K562 (cell line): ENCODE results near the gene ELAC1. TPM values are rescaled to one million over a fixed set of nuclear protein-coding genes. Genes with fewer than 3 reads are reported as not detected.

Source experiments
- ATAC-seq: fragments of 200-7000 bp; cut with Tn5 transposase; 3 replicates; pipeline ENCODE4 v1.9.1; 2020; ENCODE audit warnings: moderate library complexity
- BruUV-seq: library from RNA; stranded (reverse); fragments of 400-500 nt; replicated peaks from 2 replicates; lab custom pipeline; 2021; lab: Mats Ljungman, UMichigan
- CTCF ChIA-PET: fragments of 300-600 bp; formaldehyde crosslinking; extraction: SDS; loops from one replicate; lab custom pipeline; 2021; ENCODE audit warnings: low intra/inter-chr PET ratio; lab: Yijun Ruan, JAX
- POLR2A ChIA-PET: fragments of 300-600, 350-650 bp; sonication (Branson Sonifier 250); formaldehyde crosslinking; extraction: SDS; loops from one replicate; lab custom pipeline; 2021; ENCODE audit warnings: antibody characterized with exemption, inconsistent platforms; lab: Yijun Ruan, JAX
- DNase-seq, 4 experiments: peaks; one replicate each; pipeline versions ENCODE4 v3.0.0 to v3.0.0-alpha.2; 2011 to 2018; ENCODE audit warnings: low spot score in 3 of 4, mixed read lengths in 3 of 4; ENCODE audit errors: extremely low read depth in 1 of 4
- FAIRE-seq: peaks from 2 replicates; lab custom pipeline; 2011; peaks lifted over from hg19 to GRCh38; lab: Jason Lieb, UNC
- H2AFZ ChIP-seq: 2 replicates; pipeline ENCODE4 v1.6.0; 2011; ENCODE audit warnings: low read depth, low read length, control low read depth, inconsistent platforms
- H3K27ac ChIP-seq: fragments of 200-600 bp; 3 replicates; pipeline ENCODE4 v1.8.0; 2011; ENCODE audit warnings: low read depth, mild to moderate bottlenecking, control low read depth, inconsistent platforms, low read length, moderate library complexity, mixed read lengths; ENCODE audit errors: extremely low read depth
- H3K27me3 ChIP-seq, 2 experiments: fragments of 300-600 bp in 1 of 2; 2 replicates in 1 of 2; 3 replicates in 1 of 2; pipeline versions ENCODE4 v1.6.0 to v1.8.0; 2011; ENCODE audit warnings: inconsistent platforms in 2 of 2, low read length in 2 of 2, mild to moderate bottlenecking in 1 of 2, mixed read lengths in 1 of 2, moderate library complexity in 1 of 2; ENCODE audit not compliant: control insufficient read depth in 2 of 2, insufficient read depth in 2 of 2
- H3K36me3 ChIP-seq: fragments of 300-600 bp; 3 replicates; pipeline ENCODE4 v1.8.0; 2011; ENCODE audit warnings: mild to moderate bottlenecking, low read length, inconsistent platforms; ENCODE audit not compliant: control insufficient read depth, insufficient read depth
- H3K4me1 ChIP-seq, 2 experiments: fragments of 200-600 bp in 1 of 2; replicated peaks in 1 of 2; 2 replicates in 1 of 2; 3 replicates in 1 of 2; pipeline versions ENCODE4 v1.5.1 to v1.8.0; 2011; ENCODE audit warnings: inconsistent platforms in 2 of 2, low read length in 2 of 2, mild to moderate bottlenecking in 1 of 2, mixed read lengths in 1 of 2, moderate library complexity in 1 of 2; ENCODE audit not compliant: control insufficient read depth in 2 of 2, insufficient read depth in 2 of 2
- H3K4me2 ChIP-seq: 2 replicates; pipeline ENCODE4 v1.6.1; 2011; ENCODE audit warnings: low read length, control low read depth, inconsistent platforms, mixed read lengths; ENCODE audit not compliant: insufficient read depth
- H3K4me3 ChIP-seq: fragments of 200-600 bp; sonication (generic), shearing (Covaris generic); 2 replicates; pipeline ENCODE4 v1.5.1; 2016; ENCODE audit warnings: control low read depth, inconsistent platforms
- H3K79me2 ChIP-seq: fragments of 200-600 bp; 3 replicates; pipeline ENCODE4 v1.8.0; 2011; ENCODE audit warnings: low read length, inconsistent platforms; ENCODE audit not compliant: control insufficient read depth, insufficient read depth
- H3K9ac ChIP-seq, 2 experiments: 2 replicates each; pipeline versions ENCODE4 v1.6.0 to v1.6.1; 2011; ENCODE audit warnings: low read depth in 2 of 2, low read length in 2 of 2, control low read depth in 1 of 2, inconsistent platforms in 1 of 2, mild to moderate bottlenecking in 1 of 2, mixed read lengths in 1 of 2; ENCODE audit not compliant: insufficient read depth in 1 of 2
- H3K9me1 ChIP-seq: one replicate; pipeline ENCODE4 v1.6.0; 2011; ENCODE audit warnings: inconsistent platforms, mild to moderate bottlenecking, low read length, moderate library complexity; ENCODE audit not compliant: control insufficient read depth, insufficient read depth
- H3K9me3 ChIP-seq: replicated peaks from 2 replicates; pipeline ENCODE4 v1.5.1; 2011; ENCODE audit warnings: low read depth, low read length, inconsistent platforms; ENCODE audit not compliant: control insufficient read depth, insufficient read depth
- H4K20me1 ChIP-seq: replicated peaks from 2 replicates; pipeline ENCODE4 v1.6.1; 2011; ENCODE audit warnings: low read length, inconsistent platforms, mixed read lengths; ENCODE audit not compliant: control insufficient read depth, insufficient read depth
- BDP1 ChIP-seq: IDR thresholded peaks from 3 replicates; pipeline ENCODE4 v1.6.1; 2011; ENCODE audit not compliant: insufficient read length, insufficient read depth
- GATA2 ChIP-seq: sonication (generic); formaldehyde crosslinking; IDR thresholded peaks from 2 replicates; pipeline ENCODE4 v1.4.0; 2020; ENCODE audit warnings: mild to moderate bottlenecking, missing genetic modification reagents
- RBM25 ChIP-seq: fragments of 200-400 bp; formaldehyde crosslinking; IDR thresholded peaks from 2 replicates; pipeline ENCODE4 v1.6.1; 2018; ENCODE audit warnings: low read length, low read depth, moderate library complexity; ENCODE audit not compliant: severe bottlenecking
- ZNF232 ChIP-seq: sonication (generic); formaldehyde crosslinking; IDR thresholded peaks from 2 replicates; pipeline ENCODE4 v1.8.0; 2022; ENCODE audit warnings: mild to moderate bottlenecking, missing genetic modification reagents
- ZNF41 ChIP-seq: fragments of 250-450 bp; sonication (Bioruptor Pico); conservative IDR thresholded peaks from 2 replicates; pipeline ENCODE4 v1.4.0; 2020; ENCODE audit warnings: mild to moderate bottlenecking
- WGBS: fragments of 100-300 bp; shearing (Covaris generic); methylation state at CpG from one replicate; pipeline ENCODE4 v1.1.6; 2016; ENCODE audit warnings: low coverage, mixed read lengths; ENCODE audit not compliant: insufficient coverage; ENCODE audit errors: missing lambda C conversion rate; 5-methylcytosine and 5-hydroxymethylcytosine counted together
- in situ Hi-C: fragments of 300-500 bp; cut with MboI; formaldehyde crosslinking; loops from 4 replicates; pipeline ENCODE4 v1.15.0; 2018; ENCODE audit warnings: inconsistent platforms, mixed read lengths
- intact Hi-C: fragments of 100-400 bp; cut with micrococcal nuclease; formaldehyde crosslinking; loops from 2 replicates; pipeline ENCODE4 v1.14.2; 2022
- polyA plus RNA-seq, 8 experiments: library from polyadenylated mRNA; depleted of rRNA in 4 of 8; stranded (reverse) in 5 of 8; unstranded in 3 of 8; fragments of >200 nt; fragmentation: Nextera tagmentation in 2 of 8; fragmentation: Illumina TruSeq in 1 of 8; extraction: Ambion mirVana in 2 of 8; extraction: Trizol in 1 of 8; gene quantifications; 2 replicates each; pipeline versions ENCODE4 v1.2.1 to v1.2.3, GENCODE V29; 2011 to 2014; ENCODE audit warnings: inconsistent platforms in 1 of 8, missing spikeins in 1 of 8
- total RNA-seq, 7 experiments: library from RNA; depleted of rRNA in 6 of 7; stranded (reverse); fragments of >200 nt in 6 of 7; fragmentation: Illumina TruSeq in 2 of 7; extraction: Trizol in 2 of 7; gene quantifications; 2 replicates each; pipeline versions ENCODE4 v1.2.1 to v1.2.3, GENCODE V29; 2011 to 2021; ENCODE audit warnings: low replicate concordance in 1 of 7
- TF ChIP-seq, protein P1 (sequence below): fragments of 450-650 bp; formaldehyde crosslinking; IDR thresholded peaks from 2 replicates; pipeline ENCODE4 v1.4.0; 2022; ENCODE audit warnings: missing genetic modification characterization
- TF ChIP-seq, protein P2 (sequence below): fragments of 450-650 bp; IDR thresholded peaks from 2 replicates; pipeline ENCODE4 v1.6.1; 2018; ENCODE audit warnings: mild to moderate bottlenecking, low read depth; ENCODE audit not compliant: partially characterized antibody
- TF ChIP-seq, protein P3 (sequence below): fragments of 450-650 bp; IDR thresholded peaks from 2 replicates; pipeline ENCODE4 v1.6.1; 2018; ENCODE audit not compliant: partially characterized antibody

The ELAC1 gene
- total and polyA plus RNA-seq, 9 of the 15 experiments (the other 6 are each of a cell fraction or from before 2014, with no cell fraction given) = 3.7 to 7.7 (median 4.9) TPM

DNA sequence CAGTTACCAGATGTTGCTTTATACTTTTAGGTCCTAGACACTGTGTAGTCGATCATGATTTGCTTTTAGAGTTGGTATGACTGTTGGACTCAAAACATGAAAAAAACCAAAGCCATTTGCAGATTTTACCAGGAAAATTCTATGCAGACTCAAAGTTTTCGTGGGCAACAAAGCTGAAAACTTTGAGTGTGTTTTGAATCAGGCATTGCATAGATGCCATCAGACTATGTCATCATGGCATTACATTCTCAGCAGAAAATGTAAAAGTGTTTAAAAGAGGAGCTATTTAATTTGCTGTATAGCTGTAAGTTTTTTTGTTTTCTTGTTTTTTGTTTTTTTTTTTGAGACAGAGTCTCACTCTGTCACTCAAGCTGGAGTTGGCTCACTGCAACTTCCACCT is 43.5 kb upstream of the ELAC1 start:
- TF ChIP-seq, protein P1, sequence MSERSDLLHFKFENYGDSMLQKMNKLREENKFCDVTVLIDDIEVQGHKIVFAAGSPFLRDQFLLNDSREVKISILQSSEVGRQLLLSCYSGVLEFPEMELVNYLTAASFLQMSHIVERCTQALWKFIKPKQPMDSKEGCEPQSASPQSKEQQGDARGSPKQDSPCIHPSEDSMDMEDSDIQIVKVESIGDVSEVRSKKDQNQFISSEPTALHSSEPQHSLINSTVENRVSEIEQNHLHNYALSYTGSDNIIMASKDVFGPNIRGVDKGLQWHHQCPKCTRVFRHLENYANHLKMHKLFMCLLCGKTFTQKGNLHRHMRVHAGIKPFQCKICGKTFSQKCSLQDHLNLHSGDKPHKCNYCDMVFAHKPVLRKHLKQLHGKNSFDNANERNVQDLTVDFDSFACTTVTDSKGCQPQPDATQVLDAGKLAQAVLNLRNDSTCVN = no peak
- TF ChIP-seq, protein P2, sequence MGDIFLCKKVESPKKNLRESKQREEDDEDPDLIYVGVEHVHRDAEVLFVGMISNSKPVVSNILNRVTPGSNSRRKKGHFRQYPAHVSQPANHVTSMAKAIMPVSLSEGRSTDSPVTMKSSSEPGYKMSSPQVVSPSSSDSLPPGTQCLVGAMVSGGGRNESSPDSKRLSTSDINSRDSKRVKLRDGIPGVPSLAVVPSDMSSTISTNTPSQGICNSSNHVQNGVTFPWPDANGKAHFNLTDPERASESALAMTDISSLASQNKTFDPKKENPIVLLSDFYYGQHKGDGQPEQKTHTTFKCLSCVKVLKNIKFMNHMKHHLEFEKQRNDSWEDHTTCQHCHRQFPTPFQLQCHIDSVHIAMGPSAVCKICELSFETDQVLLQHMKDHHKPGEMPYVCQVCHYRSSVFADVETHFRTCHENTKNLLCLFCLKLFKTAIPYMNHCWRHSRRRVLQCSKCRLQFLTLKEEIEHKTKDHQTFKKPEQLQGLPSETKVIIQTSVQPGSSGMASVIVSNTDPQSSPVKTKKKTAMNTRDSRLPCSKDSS = no peak
- TF ChIP-seq RBM25 (no peak), GATA2 (CRISPR knock-in tag) (no peak), ZNF41 (CRISPR knock-in tag) (no peak), ZNF232 (CRISPR knock-in tag) (no peak), BDP1 (no peak)
- TF ChIP-seq, protein P3, sequence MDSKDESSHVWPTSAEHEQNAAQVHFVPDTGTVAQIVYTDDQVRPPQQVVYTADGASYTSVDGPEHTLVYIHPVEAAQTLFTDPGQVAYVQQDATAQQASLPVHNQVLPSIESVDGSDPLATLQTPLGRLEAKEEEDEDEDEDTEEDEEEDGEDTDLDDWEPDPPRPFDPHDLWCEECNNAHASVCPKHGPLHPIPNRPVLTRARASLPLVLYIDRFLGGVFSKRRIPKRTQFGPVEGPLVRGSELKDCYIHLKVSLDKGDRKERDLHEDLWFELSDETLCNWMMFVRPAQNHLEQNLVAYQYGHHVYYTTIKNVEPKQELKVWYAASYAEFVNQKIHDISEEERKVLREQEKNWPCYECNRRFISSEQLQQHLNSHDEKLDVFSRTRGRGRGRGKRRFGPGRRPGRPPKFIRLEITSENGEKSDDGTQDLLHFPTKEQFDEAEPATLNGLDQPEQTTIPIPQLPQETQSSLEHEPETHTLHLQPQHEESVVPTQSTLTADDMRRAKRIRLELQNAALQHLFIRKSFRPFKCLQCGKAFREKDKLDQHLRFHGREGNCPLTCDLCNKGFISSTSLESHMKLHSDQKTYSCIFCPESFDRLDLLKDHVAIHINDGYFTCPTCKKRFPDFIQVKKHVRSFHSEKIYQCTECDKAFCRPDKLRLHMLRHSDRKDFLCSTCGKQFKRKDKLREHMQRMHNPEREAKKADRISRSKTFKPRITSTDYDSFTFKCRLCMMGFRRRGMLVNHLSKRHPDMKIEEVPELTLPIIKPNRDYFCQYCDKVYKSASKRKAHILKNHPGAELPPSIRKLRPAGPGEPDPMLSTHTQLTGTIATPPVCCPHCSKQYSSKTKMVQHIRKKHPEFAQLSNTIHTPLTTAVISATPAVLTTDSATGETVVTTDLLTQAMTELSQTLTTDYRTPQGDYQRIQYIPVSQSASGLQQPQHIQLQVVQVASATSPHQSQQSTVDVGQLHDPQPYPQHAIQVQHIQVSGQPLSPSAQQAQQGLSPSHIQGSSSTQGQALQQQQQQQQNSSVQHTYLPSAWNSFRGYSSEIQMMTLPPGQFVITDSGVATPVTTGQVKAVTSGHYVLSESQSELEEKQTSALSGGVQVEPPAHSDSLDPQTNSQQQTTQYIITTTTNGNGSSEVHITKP = no peak
- no peaks in the 10 kb centered on the region for H3K27me3 ChIP-seq
- intact Hi-C loops (no loop called here), in situ Hi-C loops (no loop called here)
- no peaks in the 10 kb centered on the region for H3K79me2 ChIP-seq
- no peaks in the 10 kb centered on the region; a peak in 1 of 5 replicates for H3K4me1 ChIP-seq
- H3K9me1 ChIP-seq = no peaks in the 10 kb centered on the region
- peaks cover 8% of the 10 kb centered on the region for H3K9me3 ChIP-seq
- WGBS = 75% methylated on average over 2 of the region's 2 CpGs
- no TSS peak for BruUV-seq
- DNase-seq (no peak), ATAC-seq (no peak), FAIRE-seq (no peak)
- no peak overlapping the region for H2AFZ ChIP-seq
- H3K27ac ChIP-seq = no peak overlapping the region
- H3K4me3 ChIP-seq = no peak overlapping the region
- CTCF ChIA-PET = no interaction called here
- H3K4me2 ChIP-seq = no peak overlapping the region
- peaks cover 46% of the 10 kb centered on the region; the same call in 2 of the 3 replicates for H3K36me3 ChIP-seq
- no peak overlapping the region for H3K9ac ChIP-seq
- POLR2A ChIA-PET = no interaction called here
- H4K20me1 ChIP-seq = no peaks in the 10 kb centered on the region
